Activated CD4-positive, alpha-beta memory T cell treated with anti-CD3 and anti-CD28 coated beads, Interleukin-2, amount 10 ng/mL, durations not matched to agents 7 days and 5 days (primary cell): ENCODE results near the gene CCDC30. TPM values are rescaled to one million over a fixed set of nuclear protein-coding genes. Genes with fewer than 3 reads are reported as not detected.

Experiments
- CTCF ChIA-PET: fragments of 350-600 bp; sonication (Branson Sonifier 250); formaldehyde crosslinking; loops from one replicate; lab custom pipeline; 2021; ENCODE audit warnings: antibody characterized with exemption, inconsistent platforms; lab: Charles Lee
- POLR2A ChIA-PET: fragments of 350-600 bp; sonication (Branson Sonifier 250); formaldehyde crosslinking; loops from one replicate; lab custom pipeline; 2021; ENCODE audit warnings: antibody characterized with exemption; lab: Charles Lee
- DNase-seq: peaks from one replicate; pipeline ENCODE4 v3.0.0-alpha.2; 2020
- H3K27ac Mint-ChIP-seq: one replicate; pipeline ENCODE4 v1.8.0; 2021; ENCODE audit warnings: mild to moderate bottlenecking, mixed read lengths
- H3K27me3 Mint-ChIP-seq: one replicate; pipeline ENCODE4 v1.8.0; 2021; ENCODE audit warnings: mixed read lengths
- H3K36me3 Mint-ChIP-seq: one replicate; pipeline ENCODE4 v1.8.0; 2021; ENCODE audit warnings: low read depth, mixed read lengths
- H3K4me1 Mint-ChIP-seq: one replicate; pipeline ENCODE4 v1.8.0; 2021; ENCODE audit warnings: mixed read lengths
- H3K4me3 Mint-ChIP-seq: one replicate; pipeline ENCODE4 v1.8.0; 2021; ENCODE audit warnings: mild to moderate bottlenecking, mixed read lengths
- H3K9me3 Mint-ChIP-seq: one replicate; pipeline ENCODE4 v1.8.0; 2021; ENCODE audit warnings: mixed read lengths
- total RNA-seq, 2 experiments: library from RNA; stranded (reverse); gene quantifications; one replicate each; pipeline ENCODE4 v1.2.3, GENCODE V29; 2021

The CCDC30 gene
- total RNA-seq, 2 experiments from 2014 or later: 1.6 to 2.5 TPM

- DNase-seq: no peak
- no peak overlapping the region for H3K27ac Mint-ChIP-seq
- H3K4me1 Mint-ChIP-seq: no peaks in the 10 kb centered on the region
- CTCF ChIA-PET: no interaction called here
- POLR2A ChIA-PET: no interaction called here
- H3K9me3 Mint-ChIP-seq: no peaks in the 10 kb centered on the region
- no peaks in the 10 kb centered on the region for H3K36me3 Mint-ChIP-seq
- H3K27me3 Mint-ChIP-seq: no peaks in the 10 kb centered on the region
- no peak overlapping the region for H3K4me3 Mint-ChIP-seq
These were observed 32.6 kb upstream of the CCDC30 start for GRCh38 chr1:42430286-42431135.

DNA sequence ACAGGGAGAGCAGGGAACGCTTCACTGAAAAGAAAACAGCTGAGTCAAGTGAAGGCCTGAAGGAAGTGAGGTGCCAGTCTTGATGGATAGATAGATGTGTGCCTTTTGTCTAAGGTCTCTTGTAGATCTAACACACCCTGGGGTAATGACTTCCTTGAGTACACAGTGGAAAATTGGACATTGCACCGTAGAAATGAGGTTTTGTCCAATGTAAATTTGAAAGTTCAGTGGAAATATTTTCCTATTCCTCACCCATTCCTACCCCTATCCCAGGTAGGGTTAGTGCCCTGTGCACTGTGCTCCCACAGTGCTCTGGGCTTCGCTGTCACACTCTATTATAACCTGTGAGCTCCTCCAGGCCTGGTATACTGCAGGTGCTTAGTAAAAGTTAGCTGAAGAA, 31.6 kb upstream of the CCDC30 start:
- Mint-ChIP-seq H3K9me3 (no peaks in the 10 kb centered on the region), H3K27me3 (no peaks in the 10 kb centered on the region), H3K36me3 (no peaks in the 10 kb centered on the region), H3K27ac (no peak overlapping the region), H3K4me3 (no peak overlapping the region), H3K4me1 (no peaks in the 10 kb centered on the region)
- CTCF ChIA-PET: no interaction called here
- POLR2A ChIA-PET: no interaction called here
- no peak for DNase-seq

GRCh38 chr1:42432714-42433113, 30.4 kb upstream of the CCDC30 start:
- ChIA-PET POLR2A (no interaction called here), CTCF (no interaction called here)
- no peaks in the 10 kb centered on the region for H3K9me3 Mint-ChIP-seq
- H3K27ac Mint-ChIP-seq: no peak overlapping the region
- H3K4me3 Mint-ChIP-seq: no peak overlapping the region
- H3K36me3 Mint-ChIP-seq: no peaks in the 10 kb centered on the region
- no peak for DNase-seq
- H3K4me1 Mint-ChIP-seq: no peaks in the 10 kb centered on the region
- no peaks in the 10 kb centered on the region for H3K27me3 Mint-ChIP-seq

- Mint-ChIP-seq H3K36me3 (no peaks in the 10 kb centered on the region), H3K27ac (no peak overlapping the region), H3K4me3 (no peak overlapping the region), H3K27me3 (no peaks in the 10 kb centered on the region), H3K4me1 (no peaks in the 10 kb centered on the region), H3K9me3 (no peaks in the 10 kb centered on the region)
- ChIA-PET CTCF (no interaction called here), POLR2A (no interaction called here)
- DNase-seq: no peak
These were observed 29.7 kb upstream of the CCDC30 start for GRCh38 chr1:42433369-42433768.

DNA sequence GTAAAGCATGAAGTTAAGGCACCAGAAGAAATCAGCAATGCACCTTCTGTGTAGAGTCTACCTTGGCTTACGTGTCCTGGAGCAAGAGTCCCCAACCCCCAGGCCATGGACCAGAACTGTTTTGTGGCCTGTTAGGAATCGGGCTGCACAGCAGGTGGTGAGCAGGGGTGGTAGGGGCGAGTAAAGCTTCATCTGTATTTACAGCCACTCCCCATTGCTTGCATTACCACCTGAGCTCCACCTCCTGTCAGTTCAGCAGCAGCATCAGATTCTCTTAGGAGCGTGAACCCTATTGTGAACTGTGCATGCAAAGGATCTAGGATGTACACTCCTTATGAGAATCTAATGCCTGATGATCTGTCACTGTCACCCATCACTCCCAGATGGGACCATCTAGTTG, 28.7 kb upstream of the CCDC30 start:
- no peaks in the 10 kb centered on the region for H3K36me3 Mint-ChIP-seq
- no peak for DNase-seq
- no peaks in the 10 kb centered on the region for H3K27me3 Mint-ChIP-seq
- ChIA-PET CTCF (no interaction called here), POLR2A (no interaction called here)
- H3K27ac Mint-ChIP-seq: no peak overlapping the region
- H3K4me1 Mint-ChIP-seq: no peaks in the 10 kb centered on the region
- H3K9me3 Mint-ChIP-seq: no peaks in the 10 kb centered on the region
- H3K4me3 Mint-ChIP-seq: no peak overlapping the region

DNA sequence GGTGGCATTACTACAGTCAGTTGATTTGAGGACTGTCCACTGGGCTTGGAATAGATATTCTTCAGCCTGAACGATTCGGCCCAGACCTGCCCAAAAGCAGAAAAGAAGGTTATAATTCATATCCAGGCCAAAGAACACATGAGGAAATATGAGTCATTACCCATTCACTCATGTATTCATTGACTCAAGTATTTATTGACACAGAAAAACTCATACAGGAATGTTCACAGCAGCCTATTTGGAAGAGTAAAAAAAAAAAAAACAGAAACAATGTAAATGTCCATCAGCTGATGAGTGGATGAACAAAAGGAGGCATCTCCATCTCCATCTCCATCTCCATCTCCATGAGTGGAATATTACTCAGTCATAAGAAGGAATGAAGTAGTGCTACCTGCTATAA, 23.1 kb upstream of the CCDC30 start:
- no peak for DNase-seq
- Mint-ChIP-seq H3K9me3 (no peaks in the 10 kb centered on the region), H3K4me3 (no peak overlapping the region), H3K36me3 (no peaks in the 10 kb centered on the region), H3K27ac (no peak overlapping the region), H3K4me1 (no peaks in the 10 kb centered on the region), H3K27me3 (no peaks in the 10 kb centered on the region)
- ChIA-PET CTCF (no interaction called here), POLR2A (no interaction called here)

GRCh38 chr1:42442662-42443061, 20.4 kb upstream of the CCDC30 start:
- Mint-ChIP-seq H3K36me3 (no peaks in the 10 kb centered on the region), H3K27me3 (no peaks in the 10 kb centered on the region), H3K4me1 (no peaks in the 10 kb centered on the region), H3K4me3 (no peak overlapping the region), H3K9me3 (no peaks in the 10 kb centered on the region), H3K27ac (no peak overlapping the region)
- DNase-seq: no peak
- POLR2A ChIA-PET: no interaction called here
- CTCF ChIA-PET: no interaction called here

- DNase-seq: no peak
- Mint-ChIP-seq H3K27ac (no peak overlapping the region), H3K4me3 (no peak overlapping the region), H3K27me3 (peaks cover 1% of the 10 kb centered on the region), H3K9me3 (no peaks in the 10 kb centered on the region), H3K4me1 (peaks cover 6% of the 10 kb centered on the region), H3K36me3 (no peaks in the 10 kb centered on the region)
- CTCF ChIA-PET: no interaction called here
- POLR2A ChIA-PET: no interaction called here
These were observed 13.8 kb upstream of the CCDC30 start for GRCh38 chr1:42449256-42449655.

- peaks cover 10% of the 10 kb centered on the region for H3K4me1 Mint-ChIP-seq
- ChIA-PET CTCF (interaction anchor here (0.8 kb wide), 1 partner anchor 276 kb away, joined by 3 read pairs; no protein-coding TSS in a partner anchor), POLR2A (no interaction called here)
- H3K36me3 Mint-ChIP-seq: no peaks in the 10 kb centered on the region
- no peak overlapping the region for H3K4me3 Mint-ChIP-seq
- no peak for DNase-seq
- peaks cover 1% of the 10 kb centered on the region for H3K27me3 Mint-ChIP-seq
- H3K9me3 Mint-ChIP-seq: no peaks in the 10 kb centered on the region
- no peak overlapping the region for H3K27ac Mint-ChIP-seq
These were observed 13.0 kb upstream of the CCDC30 start for GRCh38 chr1:42450061-42450460.

GRCh38 chr1:42453386-42453785, 9.7 kb upstream of the CCDC30 start:
- CTCF ChIA-PET: no interaction called here
- no peak overlapping the region for H3K4me3 Mint-ChIP-seq
- H3K9me3 Mint-ChIP-seq: no peaks in the 10 kb centered on the region
- peaks cover 16% of the 10 kb centered on the region for H3K36me3 Mint-ChIP-seq
- peaks cover 32% of the 10 kb centered on the region for H3K4me1 Mint-ChIP-seq
- DNase-seq: no peak
- H3K27ac Mint-ChIP-seq: no peak overlapping the region
- H3K27me3 Mint-ChIP-seq: peaks cover 1% of the 10 kb centered on the region
- POLR2A ChIA-PET: no interaction called here

- H3K36me3 Mint-ChIP-seq: peaks cover 25% of the 10 kb centered on the region
- no peak overlapping the region for H3K27ac Mint-ChIP-seq
- DNase-seq: no peak
- peaks cover 37% of the 10 kb centered on the region for H3K4me1 Mint-ChIP-seq
- ChIA-PET POLR2A (interaction anchor here (0.7 kb wide), 1 partner anchor 557 kb away, joined by 3 read pairs; no protein-coding TSS in a partner anchor), CTCF (no interaction called here)
- no peaks in the 10 kb centered on the region for H3K9me3 Mint-ChIP-seq
- peak overlapping the region; percentile 15 for H3K4me3 Mint-ChIP-seq
- peaks cover 1% of the 10 kb centered on the region for H3K27me3 Mint-ChIP-seq
These were observed 8.7 kb upstream of the CCDC30 start for GRCh38 chr1:42454403-42454802.

DNA sequence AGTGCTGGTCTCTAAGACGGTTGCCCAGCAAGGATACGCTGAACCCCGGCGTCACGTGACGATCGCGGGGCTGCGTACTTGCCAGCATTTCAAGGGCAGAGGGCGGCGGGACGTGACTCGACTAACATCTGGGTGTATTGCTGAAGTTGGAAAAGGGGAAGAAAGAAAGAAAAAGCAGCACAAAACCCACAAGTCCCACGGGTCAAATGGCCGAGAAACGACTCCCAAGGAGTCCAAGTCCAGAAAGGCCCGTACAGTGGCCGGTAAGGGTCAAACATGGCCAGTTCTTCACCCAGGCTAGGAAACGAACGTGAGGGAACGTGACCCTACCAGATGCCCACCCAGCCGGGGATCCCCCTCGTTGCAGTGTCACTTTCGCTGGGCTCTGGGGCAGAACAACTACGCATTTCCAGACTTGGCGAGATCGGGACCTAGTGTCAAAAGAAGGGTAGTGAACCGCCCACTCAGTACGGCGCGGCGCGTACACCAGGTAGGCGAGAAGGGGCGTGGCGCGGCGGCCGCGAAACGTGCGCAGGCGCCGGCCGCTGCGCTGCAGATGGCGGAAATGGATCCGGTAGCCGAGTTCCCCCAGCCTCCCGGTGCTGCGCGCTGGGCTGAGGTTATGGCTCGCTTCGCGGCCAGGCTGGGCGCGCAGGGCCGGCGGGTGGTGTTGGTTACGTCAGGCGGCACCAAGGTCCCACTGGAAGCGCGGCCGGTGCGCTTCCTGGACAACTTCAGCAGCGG, 6.9 kb upstream of the CCDC30 start, which contains the start of the genes PPCS and ZMYND12:
Gene PPCS, plus strand, starts transcription at position 534 of the 744 bp plus-strand sequence. Its CDS starts 23 bp downstream, at position 557.
Gene ZMYND12, minus strand, starts transcription at position 13 of the 744 bp plus-strand sequence. CDS start 25 bp downstream, outside the sequence.
- ChIA-PET CTCF (interaction anchor here (0.8 kb wide), 1 partner anchor 310 kb away, joined by 3 read pairs; no protein-coding TSS in a partner anchor), POLR2A (interaction anchor here (0.9 to 1.9 kb wide), 10 partner anchors 10 to 1765 kb away, joined by 3 to 11 read pairs (median 4); partner anchors contain the start of genes C1orf50, FOXJ3, NFYC and P3H1)
- Mint-ChIP-seq H3K9me3 (no peaks in the 10 kb centered on the region), H3K4me3 (peak within 1 kb of the TSS; percentile 91), H3K27me3 (peaks cover 1% of the 10 kb centered on the region), H3K4me1 (peaks cover 41% of the 10 kb centered on the region), H3K27ac (peak within 1 kb of the TSS; percentile 94), H3K36me3 (peaks cover 42% of the 10 kb centered on the region)
- peak; percentile 90 for DNase-seq

DNA sequence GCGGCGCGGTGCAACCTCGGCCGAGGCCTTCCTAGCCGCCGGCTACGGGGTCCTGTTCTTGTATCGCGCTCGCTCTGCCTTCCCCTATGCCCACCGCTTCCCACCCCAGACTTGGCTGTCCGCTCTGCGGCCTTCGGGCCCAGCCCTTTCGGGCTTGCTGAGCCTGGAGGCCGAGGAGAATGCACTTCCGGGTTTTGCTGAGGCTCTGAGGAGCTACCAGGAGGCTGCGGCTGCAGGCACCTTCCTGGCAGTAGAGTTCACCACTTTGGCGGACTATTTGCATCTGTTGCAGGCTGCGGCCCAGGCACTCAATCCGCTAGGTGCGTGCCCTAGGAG, 6.4 kb upstream of the CCDC30 start:
- ChIA-PET POLR2A (interaction anchor here (0.6 to 1.9 kb wide), 14 partner anchors 9 to 1766 kb away, joined by 3 to 11 read pairs (median 4); partner anchors contain the start of genes C1orf50, FOXJ3, NFYC and P3H1), CTCF (interaction anchor here (0.8 to 0.9 kb wide), 2 partner anchors 227 to 309 kb away, joined by 3 to 4 read pairs; no protein-coding TSS in a partner anchor)
- peaks cover 43% of the 10 kb centered on the region for H3K36me3 Mint-ChIP-seq
- H3K4me3 Mint-ChIP-seq: peak overlapping the region; percentile 91
- H3K9me3 Mint-ChIP-seq: no peaks in the 10 kb centered on the region
- DNase-seq: peak; percentile 71
- peaks cover 1% of the 10 kb centered on the region for H3K27me3 Mint-ChIP-seq
- peaks cover 42% of the 10 kb centered on the region for H3K4me1 Mint-ChIP-seq
- H3K27ac Mint-ChIP-seq: peak overlapping the region; percentile 94
